OCI-LY7 (cell line): Measurements from ENCODE around the gene INPP5A. TPM values are rescaled to one million over a fixed set of nuclear protein-coding genes. Genes with fewer than 3 reads are reported as not detected.

Experiments used
- BruUV-seq: library from RNA; stranded (reverse); fragments of 400-500 nt; replicated peaks from 2 replicates; lab custom pipeline; 2021; lab: Mats Ljungman, UMichigan
- CTCF ChIA-PET: fragments of 300-600 bp; sonication (Branson Sonifier 250); formaldehyde crosslinking; loops from one replicate; lab custom pipeline; 2022; ENCODE audit warnings: antibody characterized with exemption; ENCODE audit not compliant: unreplicated experiment; lab: Charles Lee
- POLR2A ChIA-PET: fragments of 300-600 bp; sonication (Branson Sonifier 250); formaldehyde crosslinking; loops from one replicate; lab custom pipeline; 2022; ENCODE audit warnings: antibody characterized with exemption; lab: Charles Lee
- DNase-seq: peaks from one replicate; pipeline ENCODE4 v3.0.0-alpha.2; 2015; ENCODE audit warnings: low spot score
- H2AFZ ChIP-seq: fragments of 200-600 bp; sonication (generic), shearing (Covaris generic); 2 replicates; pipeline ENCODE4 v1.6.1; 2014; ENCODE audit warnings: mild to moderate bottlenecking, antibody characterized with exemption, low read length, moderate library complexity
- H3K27ac ChIP-seq: fragments of 200-600 bp; sonication (generic); 2 replicates; pipeline ENCODE4 v1.5.1; 2014; ENCODE audit warnings: mixed run types, low read depth, mild to moderate bottlenecking, moderate library complexity, low read length, inconsistent platforms; ENCODE audit not compliant: poor library complexity, severe bottlenecking
- H3K36me3 ChIP-seq: fragments of 200-600 bp; sonication (generic); 2 replicates; pipeline ENCODE4 v1.6.1; 2014; ENCODE audit warnings: mild to moderate bottlenecking, antibody characterized with exemption, low read length, moderate library complexity, mixed read lengths; ENCODE audit not compliant: insufficient read depth
- H3K4me1 ChIP-seq: fragments of 200-600 bp; sonication (generic); 2 replicates; pipeline ENCODE4 v1.5.1; 2014; ENCODE audit warnings: mild to moderate bottlenecking, low read length; ENCODE audit not compliant: insufficient read depth, poor library complexity, severe bottlenecking
- H3K4me2 ChIP-seq: fragments of 200-600 bp; sonication (generic); 2 replicates; pipeline ENCODE4 v1.6.1; 2014; ENCODE audit warnings: mild to moderate bottlenecking, low read length
- H3K4me3 ChIP-seq: fragments of 200-600 bp; sonication (generic); 2 replicates; pipeline ENCODE4 v1.5.1; 2014; ENCODE audit warnings: mild to moderate bottlenecking, low read depth, low read length; ENCODE audit not compliant: poor library complexity, severe bottlenecking
- H3K79me2 ChIP-seq: fragments of 200-600 bp; sonication (generic); 2 replicates; pipeline ENCODE4 v1.6.1; 2016; ENCODE audit warnings: low read depth, mild to moderate bottlenecking, low read length, moderate library complexity, mixed read lengths; ENCODE audit not compliant: insufficient read depth
- H3K9me2 ChIP-seq: fragments of 200-600 bp; sonication (generic); 2 replicates; pipeline ENCODE4 v1.6.1; 2016; ENCODE audit warnings: mild to moderate bottlenecking, low read length, mixed read lengths; ENCODE audit not compliant: insufficient read depth
- H3K9me3 ChIP-seq: fragments of 200-600 bp; sonication (generic); 2 replicates; pipeline ENCODE4 v1.6.1; 2014; ENCODE audit warnings: mild to moderate bottlenecking, mixed run types, low read length, mixed read lengths
- H4K20me1 ChIP-seq: fragments of 200-600 bp; sonication (generic); 2 replicates; pipeline ENCODE4 v1.6.1; 2014; ENCODE audit warnings: mild to moderate bottlenecking, antibody characterized with exemption, low read length, moderate library complexity, mixed read lengths; ENCODE audit not compliant: insufficient read depth
- EZH2phosphoT487 ChIP-seq: fragments of 200-600 bp; sonication (generic); IDR thresholded peaks from 2 replicates; pipeline ENCODE4 v1.6.1; 2018; ENCODE audit warnings: low read depth, borderline replicate concordance, mild to moderate bottlenecking, mixed run types, antibody characterized with exemption, low read length, moderate library complexity, mixed read lengths
- intact Hi-C: fragments of 100-400 bp; cut with micrococcal nuclease; formaldehyde crosslinking; loops from one replicate; pipeline ENCODE4 v1.10.0; 2022; ENCODE audit not compliant: unreplicated experiment
- total RNA-seq, 2 experiments: library from RNA; depleted of rRNA in 1 of 2; stranded (reverse); fragments of >200 nt in 1 of 2; shearing (Covaris generic) in 1 of 2; gene quantifications; 2 replicates each; pipeline ENCODE4 v1.2.3, GENCODE V29; 2014 to 2022
- TF ChIP-seq, protein P1 (sequence below): fragments of 200-600 bp; sonication (generic); conservative IDR thresholded peaks from 2 replicates; pipeline ENCODE4 v1.5.1; 2014; ENCODE audit warnings: mild to moderate bottlenecking, antibody characterized with exemption, low read length, moderate library complexity, mixed read lengths

The INPP5A gene
- total RNA-seq, 2 experiments from 2014 or later = 14.5 to 18.4 TPM

DNA sequence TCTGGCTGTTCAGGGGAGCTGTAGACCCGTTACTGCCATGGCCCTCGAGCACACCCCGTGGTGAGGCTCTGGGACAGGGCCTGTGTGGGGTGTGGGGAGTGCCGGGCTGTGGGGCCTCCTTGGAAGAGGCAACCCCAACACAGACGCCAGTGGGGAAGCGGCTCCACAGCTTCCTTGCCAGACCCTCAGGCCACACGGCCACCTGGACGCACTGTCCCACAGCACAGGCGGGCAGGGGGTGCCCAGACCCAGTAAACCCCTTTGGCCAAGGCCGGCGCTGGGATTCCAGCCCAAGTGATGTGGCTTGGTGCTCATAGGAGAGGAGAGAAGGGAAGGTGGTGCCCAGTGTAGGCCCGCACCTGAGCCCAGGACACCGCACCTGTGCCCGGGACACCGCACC lies 261.3 kb downstream of the INPP5A start:
- TF ChIP-seq, protein P1, sequence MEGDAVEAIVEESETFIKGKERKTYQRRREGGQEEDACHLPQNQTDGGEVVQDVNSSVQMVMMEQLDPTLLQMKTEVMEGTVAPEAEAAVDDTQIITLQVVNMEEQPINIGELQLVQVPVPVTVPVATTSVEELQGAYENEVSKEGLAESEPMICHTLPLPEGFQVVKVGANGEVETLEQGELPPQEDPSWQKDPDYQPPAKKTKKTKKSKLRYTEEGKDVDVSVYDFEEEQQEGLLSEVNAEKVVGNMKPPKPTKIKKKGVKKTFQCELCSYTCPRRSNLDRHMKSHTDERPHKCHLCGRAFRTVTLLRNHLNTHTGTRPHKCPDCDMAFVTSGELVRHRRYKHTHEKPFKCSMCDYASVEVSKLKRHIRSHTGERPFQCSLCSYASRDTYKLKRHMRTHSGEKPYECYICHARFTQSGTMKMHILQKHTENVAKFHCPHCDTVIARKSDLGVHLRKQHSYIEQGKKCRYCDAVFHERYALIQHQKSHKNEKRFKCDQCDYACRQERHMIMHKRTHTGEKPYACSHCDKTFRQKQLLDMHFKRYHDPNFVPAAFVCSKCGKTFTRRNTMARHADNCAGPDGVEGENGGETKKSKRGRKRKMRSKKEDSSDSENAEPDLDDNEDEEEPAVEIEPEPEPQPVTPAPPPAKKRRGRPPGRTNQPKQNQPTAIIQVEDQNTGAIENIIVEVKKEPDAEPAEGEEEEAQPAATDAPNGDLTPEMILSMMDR = no peak
- TF ChIP-seq EZH2phosphoT487 = no peak
- H3K36me3 ChIP-seq = no peaks in the 10 kb centered on the region
- CTCF ChIA-PET = no interaction called here
- POLR2A ChIA-PET = no interaction called here
- no TSS peak for BruUV-seq
- no peaks in the 10 kb centered on the region for H3K9me2 ChIP-seq
- no peak overlapping the region for H3K4me3 ChIP-seq
- H3K4me2 ChIP-seq = no peak overlapping the region
- H3K27ac ChIP-seq = no peak overlapping the region
- no peak for DNase-seq
- no peak overlapping the region for H2AFZ ChIP-seq
- no peaks in the 10 kb centered on the region for H3K4me1 ChIP-seq
- H3K9me3 ChIP-seq = no peaks in the 10 kb centered on the region
- intact Hi-C loops = no loop called here
- no peaks in the 10 kb centered on the region for H3K79me2 ChIP-seq
- H4K20me1 ChIP-seq = no peaks in the 10 kb centered on the region

DNA sequence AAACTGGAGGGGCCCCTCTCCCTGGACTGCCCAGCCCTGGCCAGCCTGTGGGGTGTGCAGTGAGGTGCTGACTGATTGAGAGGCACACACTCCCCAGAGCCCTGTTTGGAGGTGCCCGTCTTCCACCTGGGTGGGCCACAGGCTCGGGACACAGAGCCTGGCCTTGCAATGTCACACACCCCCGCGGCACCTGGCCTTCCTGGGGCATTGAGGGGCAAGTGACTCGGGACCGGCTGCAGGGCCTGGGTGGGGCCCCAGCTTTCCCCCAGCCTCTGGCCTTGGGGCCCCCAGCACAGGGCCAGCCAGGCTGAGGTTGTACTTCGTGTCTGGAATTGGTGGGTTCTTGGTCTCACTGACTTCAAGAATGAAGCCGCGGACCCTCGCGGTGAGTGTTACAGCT lies 262.3 kb downstream of the INPP5A start:
- no peak for DNase-seq
- H3K27ac ChIP-seq = no peak overlapping the region
- H3K79me2 ChIP-seq = no peaks in the 10 kb centered on the region
- BruUV-seq = no TSS peak
- TF ChIP-seq, protein P1 = no peak
- TF ChIP-seq EZH2phosphoT487 = no peak
- H3K4me2 ChIP-seq = no peak overlapping the region
- H3K36me3 ChIP-seq = no peaks in the 10 kb centered on the region
- ChIA-PET CTCF (no interaction called here), POLR2A (no interaction called here)
- no peak overlapping the region for H2AFZ ChIP-seq
- no peaks in the 10 kb centered on the region for H3K9me3 ChIP-seq
- H3K4me1 ChIP-seq = no peaks in the 10 kb centered on the region
- no peak overlapping the region for H3K4me3 ChIP-seq
- H4K20me1 ChIP-seq = no peaks in the 10 kb centered on the region
- H3K9me2 ChIP-seq = no peaks in the 10 kb centered on the region
- intact Hi-C loops = no loop called here

DNA sequence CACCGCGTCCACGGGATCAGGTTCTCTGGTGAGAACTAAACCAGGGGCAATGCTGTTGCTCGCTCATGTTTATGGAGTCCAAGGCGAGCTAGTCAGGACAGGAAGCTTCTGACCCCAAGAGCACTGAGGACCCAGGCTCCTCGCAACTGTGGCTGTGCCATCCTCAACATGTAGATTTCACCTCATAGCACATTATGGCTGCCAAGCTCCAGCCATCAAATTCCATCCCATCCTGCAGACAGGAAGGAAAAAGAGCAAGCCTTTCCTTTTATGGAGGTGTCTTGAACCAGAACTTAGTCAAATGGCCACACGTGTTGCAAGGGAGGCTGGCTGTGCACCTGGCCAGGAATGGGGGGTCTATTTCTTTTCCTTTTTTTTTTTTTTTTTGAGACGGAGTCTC lies 264.5 kb downstream of the INPP5A start:
- CTCF ChIA-PET = interaction anchor here (0.6 kb wide), 1 partner anchor 150 kb away, joined by 3 read pairs; no protein-coding TSS in a partner anchor

More for the DNA sequence above, 264.5 kb downstream of the INPP5A start:
- DNase-seq = no peak
- Histone ChIP-seq H3K36me3 (no peaks in the 10 kb centered on the region), H3K9me2 (no peaks in the 10 kb centered on the region), H3K4me3 (no peak overlapping the region), H3K9me3 (no peaks in the 10 kb centered on the region), H3K4me1 (no peaks in the 10 kb centered on the region), H3K27ac (no peak overlapping the region), H4K20me1 (no peaks in the 10 kb centered on the region), H3K79me2 (no peaks in the 10 kb centered on the region), H2AFZ (no peak overlapping the region), H3K4me2 (no peak overlapping the region)
- intact Hi-C loops = no loop called here
- no TSS peak for BruUV-seq
- no peak for TF ChIP-seq EZH2phosphoT487
- TF ChIP-seq, protein P1 = no peak
- POLR2A ChIA-PET = no interaction called here
